GM21717 (cell line): ENCODE data around the gene SLC17A4.

Source experiments
- ATAC-seq: cut with Tn5 transposase; IDR thresholded peaks from one replicate; pipeline ENCODE4 v1.9.1; 2021; ENCODE audit warnings: mild to moderate bottlenecking, moderate library complexity; ENCODE audit not compliant: unreplicated experiment

Gene SLC17A4

GRCh38 chr6:25801436-25801835 is 46.9 kb downstream of the SLC17A4 start:
- no peak for ATAC-seq

DNA sequence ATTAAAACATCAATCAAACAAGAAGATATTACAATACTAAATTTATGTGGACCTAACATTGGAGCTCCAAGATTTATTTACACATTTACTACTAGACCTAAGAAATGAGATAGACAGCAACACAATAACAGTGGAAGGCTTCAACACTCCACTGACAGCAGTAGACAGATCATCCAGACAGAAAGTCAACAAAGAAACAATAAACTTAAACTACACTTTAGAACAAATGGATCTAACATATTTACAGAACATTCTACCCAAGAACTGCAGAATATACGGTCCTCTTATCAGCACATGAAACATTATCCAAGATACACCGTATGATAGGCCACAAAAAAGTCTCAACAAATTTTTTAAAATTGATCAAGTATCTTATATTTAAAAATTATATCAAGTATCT is 50.3 kb downstream of the SLC17A4 start:
- ATAC-seq, result no peak

- no peak for ATAC-seq
These were observed 60.7 kb downstream of the SLC17A4 start for GRCh38 chr6:25815194-25815593.

DNA sequence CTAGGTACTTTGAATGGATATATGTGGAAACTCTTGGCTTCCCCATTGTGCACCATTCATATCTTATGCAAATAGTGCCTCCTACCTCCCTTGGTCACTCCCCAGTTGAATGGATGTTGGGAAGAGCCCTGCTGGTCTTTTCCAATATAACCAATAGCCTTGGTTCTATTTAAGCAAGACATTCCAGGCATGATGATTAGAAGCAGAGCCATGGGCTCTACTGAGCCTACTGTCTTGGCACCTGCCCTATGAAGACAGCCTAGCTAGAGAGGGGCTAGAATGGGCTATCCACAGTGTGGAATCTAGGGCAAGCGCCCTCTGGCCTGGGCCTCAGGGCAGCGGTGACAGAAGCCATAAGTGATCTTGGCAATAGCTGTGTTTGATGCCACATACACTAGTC is 61.7 kb downstream of the SLC17A4 start:
- ATAC-seq, result no peak

DNA sequence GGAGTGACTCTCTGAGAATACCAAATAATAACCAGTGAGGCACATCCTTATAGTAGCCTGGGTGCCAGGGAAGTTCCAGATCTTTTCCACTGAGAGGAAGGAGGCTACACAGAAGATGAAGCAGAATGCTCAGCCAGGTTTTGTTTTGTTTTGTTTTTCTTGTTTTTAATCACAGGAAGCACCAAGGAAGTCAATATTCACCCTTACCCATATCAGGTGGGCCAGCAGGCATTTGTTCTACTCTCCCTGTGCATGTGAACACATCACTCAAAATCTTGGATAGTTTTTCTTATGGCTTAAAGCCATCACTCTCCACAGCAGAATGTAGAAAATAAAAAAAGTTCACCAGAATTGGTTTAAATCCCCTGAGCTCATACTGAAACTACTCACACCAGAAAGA is 66.8 kb downstream of the SLC17A4 start:
- ATAC-seq, result no peak

GRCh38 chr6:25829375-25829774 is 74.8 kb downstream of the SLC17A4 start:
- ATAC-seq, result peak; percentile 74

DNA sequence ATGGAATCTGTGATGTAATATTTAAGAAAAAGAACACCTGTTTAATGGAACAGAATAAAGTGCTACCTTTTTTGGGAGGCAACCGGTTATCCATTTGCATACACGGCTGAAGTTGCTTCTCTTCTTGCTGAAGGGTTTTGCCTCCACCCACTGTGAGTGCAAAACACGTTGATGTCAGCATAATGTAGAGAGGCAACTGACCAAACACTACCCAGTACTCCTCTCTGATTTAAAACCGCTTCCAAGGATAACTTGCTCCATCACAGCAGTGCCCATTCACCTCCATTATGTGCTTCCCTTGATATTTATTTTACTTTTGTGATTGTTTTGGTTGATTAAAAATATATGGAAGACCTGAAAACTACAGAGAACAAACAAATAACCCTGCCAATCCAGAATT is 75.9 kb downstream of the SLC17A4 start:
- no peak for ATAC-seq
